Endothelial cell of umbilical vein (primary cell): Measurements from ENCODE around the gene NF1. TPM values are rescaled to one million over a fixed set of nuclear protein-coding genes. Genes with fewer than 3 reads are reported as not detected.

ENCODE experiments used
- BruUV-seq: library from RNA; stranded (reverse); fragments of 400-500 nt; replicated peaks from 2 replicates; lab custom pipeline; 2021; lab: Mats Ljungman, UMichigan
- CTCF ChIA-PET: fragments of 300-600, 350-600 bp; sonication (Branson Sonifier 250); formaldehyde crosslinking; loops from one replicate; lab custom pipeline; 2021; ENCODE audit warnings: antibody characterized with exemption, inconsistent platforms; lab: Charles Lee
- POLR2A ChIA-PET: fragments of 300-600, 350-600 bp; sonication (Branson Sonifier 250); formaldehyde crosslinking; loops from one replicate; lab custom pipeline; 2021; ENCODE audit warnings: antibody characterized with exemption, inconsistent platforms; lab: Charles Lee
- DNase-seq: peaks from one replicate; pipeline ENCODE4 v3.0.0-alpha.2; 2011; ENCODE audit warnings: low read depth, low spot score
- FAIRE-seq: peaks from 2 replicates; lab custom pipeline; 2011; peaks lifted over from hg19 to GRCh38; lab: Jason Lieb, UNC
- H2AFZ ChIP-seq: 2 replicates; pipeline ENCODE4 v1.6.0; 2012; ENCODE audit warnings: low read depth, low read length, control low read depth, inconsistent platforms
- H3K27ac ChIP-seq: 2 replicates; pipeline ENCODE4 v1.5.1; 2011; ENCODE audit warnings: low read depth, mild to moderate bottlenecking, control low read depth, low read length, moderate library complexity; ENCODE audit not compliant: insufficient read depth
- H3K27me3 ChIP-seq, 2 experiments: 2 replicates each; pipeline versions ENCODE4 v1.6.0 to v1.6.1; 2011; ENCODE audit warnings: low read length in 2 of 2, mixed read lengths in 1 of 2; ENCODE audit not compliant: control insufficient read depth in 2 of 2, insufficient read depth in 2 of 2
- H3K36me3 ChIP-seq, 2 experiments: 2 replicates in 1 of 2; 3 replicates in 1 of 2; pipeline ENCODE4 v1.5.1; 2011; ENCODE audit warnings: low read length in 2 of 2, mild to moderate bottlenecking in 1 of 2, moderate library complexity in 1 of 2; ENCODE audit not compliant: control insufficient read depth in 2 of 2, insufficient read depth in 2 of 2; ENCODE audit errors: extremely low read depth in 1 of 2
- H3K4me1 ChIP-seq: 3 replicates; pipeline ENCODE4 v1.5.1; 2011; ENCODE audit warnings: mild to moderate bottlenecking, low read length; ENCODE audit not compliant: control insufficient read depth, insufficient read depth; ENCODE audit errors: extremely low read depth
- H3K4me2 ChIP-seq: 2 replicates; pipeline ENCODE4 v1.6.1; 2011; ENCODE audit warnings: low read length, control low read depth, mixed read lengths; ENCODE audit not compliant: insufficient read depth
- H3K4me3 ChIP-seq, 3 experiments: fragments of 200-600 bp in 1 of 3; sonication (generic), shearing (Covaris generic) in 1 of 3; replicated peaks in 1 of 3; 2 replicates each; pipeline ENCODE4 v1.5.1; 2011 to 2016; ENCODE audit warnings: control low read depth in 3 of 3, low read length in 3 of 3, mild to moderate bottlenecking in 2 of 3, inconsistent platforms in 1 of 3, low read depth in 1 of 3, moderate library complexity in 1 of 3; ENCODE audit not compliant: insufficient read depth in 1 of 3
- H3K79me2 ChIP-seq: 2 replicates; pipeline ENCODE4 v1.6.0; 2012; ENCODE audit warnings: low read length, inconsistent platforms; ENCODE audit not compliant: control insufficient read depth, insufficient read depth
- H3K9ac ChIP-seq: replicated peaks from 2 replicates; pipeline ENCODE3; 2011; ENCODE audit warnings: low read length, control low read depth; ENCODE audit not compliant: insufficient read depth; ENCODE audit errors: extremely low read depth
- H3K9me1 ChIP-seq: replicated peaks from 3 replicates; pipeline ENCODE4 v1.6.0; 2011; ENCODE audit warnings: mild to moderate bottlenecking, low read length; ENCODE audit not compliant: control insufficient read depth, insufficient read depth; ENCODE audit errors: extremely low read depth
- H3K9me3 ChIP-seq: replicated peaks from 2 replicates; pipeline ENCODE4 v1.5.1; 2012; ENCODE audit warnings: low read length, inconsistent platforms; ENCODE audit not compliant: control insufficient read depth, insufficient read depth
- H4K20me1 ChIP-seq: replicated peaks from 2 replicates; pipeline ENCODE3; 2011; ENCODE audit warnings: mild to moderate bottlenecking, low read length; ENCODE audit not compliant: control insufficient read depth, insufficient read depth; ENCODE audit errors: extremely low read depth
- EZH2 ChIP-seq: IDR thresholded peaks from 2 replicates; pipeline ENCODE4 v1.6.1; 2012; ENCODE audit warnings: borderline replicate concordance, low read depth, mild to moderate bottlenecking, moderate library complexity, low read length, inconsistent platforms; ENCODE audit not compliant: severe bottlenecking
- FOS ChIP-seq: IDR thresholded peaks from 2 replicates; pipeline ENCODE4 v1.6.1; 2011; ENCODE audit warnings: mild to moderate bottlenecking, low read length, moderate library complexity, borderline replicate concordance; ENCODE audit not compliant: insufficient read depth
- GATA2 ChIP-seq: IDR thresholded peaks from 2 replicates; pipeline ENCODE4 v1.7.0; 2011; ENCODE audit warnings: low read depth, mild to moderate bottlenecking, moderate library complexity, mixed read lengths, low read length; ENCODE audit not compliant: insufficient read length, insufficient read depth
- JUN ChIP-seq: IDR thresholded peaks from 2 replicates; pipeline ENCODE4 v1.6.1; 2011; ENCODE audit warnings: borderline replicate concordance, low read depth; ENCODE audit not compliant: insufficient read length, insufficient read depth
- MYC ChIP-seq: IDR thresholded peaks from one replicate; pipeline ENCODE4 v1.6.1; 2011; ENCODE audit warnings: mild to moderate bottlenecking, low read depth, low read length
- POLR2A ChIP-seq: IDR thresholded peaks from 2 replicates; pipeline ENCODE4 v1.6.1; 2012; ENCODE audit warnings: low read depth, mild to moderate bottlenecking, control low read depth, low read length
- POLR2AphosphoS5 ChIP-seq: IDR thresholded peaks from 2 replicates; pipeline ENCODE4 v1.6.1; 2012; ENCODE audit warnings: low read depth, mild to moderate bottlenecking, control low read depth, low read length, moderate library complexity; ENCODE audit not compliant: insufficient read depth
- dilution Hi-C: fragments of 300-500 bp; cut with MboI; formaldehyde crosslinking; loops from one replicate; pipeline ENCODE4 v1.15.0; 2019; ENCODE audit warnings: low sequenced_read_pairs; ENCODE audit not compliant: extremely low pct_ligation_motif_present
- intact Hi-C: fragments of 100-400 bp; cut with micrococcal nuclease; formaldehyde crosslinking; loops from one replicate; pipeline ENCODE4 v1.10.0; 2022
- polyA plus RNA-seq, 4 experiments: library from polyadenylated mRNA; depleted of rRNA in 3 of 4; stranded (reverse) in 3 of 4; unstranded in 1 of 4; fragments of >200 nt; gene quantifications; 2 replicates each; pipeline versions ENCODE4 v1.2.1 to v1.2.3, GENCODE V29; 2011 to 2012; ENCODE audit warnings: missing spikeins in 1 of 4
- total RNA-seq: library from RNA; stranded (reverse); gene quantifications from 2 replicates; pipeline ENCODE4 v1.2.3, GENCODE V29; 2021
- TF ChIP-seq, protein P1 (sequence below): IDR thresholded peaks from 2 replicates; pipeline ENCODE4 v1.6.1; 2011; ENCODE audit not compliant: insufficient read depth, insufficient read length
- TF ChIP-seq, protein P2 (sequence below), 2 donors: IDR thresholded peaks; 1 replicate in 1 of 2; 2 replicates in 1 of 2; pipeline ENCODE4 v1.5.1; 2011; ENCODE audit warnings: low read length in 2 of 2, mild to moderate bottlenecking in 2 of 2, moderate library complexity in 2 of 2, control low read depth in 1 of 2, inconsistent platforms in 1 of 2, low read depth in 1 of 2; ENCODE audit not compliant: insufficient read depth in 1 of 2; ENCODE audit errors: extremely low read depth in 1 of 2

Gene NF1
- total and polyA plus RNA-seq, 2 donors (not counting 3 experiments of a cell fraction or from before 2014, with no cell fraction given) = 13.7 to 42.4 TPM

DNA sequence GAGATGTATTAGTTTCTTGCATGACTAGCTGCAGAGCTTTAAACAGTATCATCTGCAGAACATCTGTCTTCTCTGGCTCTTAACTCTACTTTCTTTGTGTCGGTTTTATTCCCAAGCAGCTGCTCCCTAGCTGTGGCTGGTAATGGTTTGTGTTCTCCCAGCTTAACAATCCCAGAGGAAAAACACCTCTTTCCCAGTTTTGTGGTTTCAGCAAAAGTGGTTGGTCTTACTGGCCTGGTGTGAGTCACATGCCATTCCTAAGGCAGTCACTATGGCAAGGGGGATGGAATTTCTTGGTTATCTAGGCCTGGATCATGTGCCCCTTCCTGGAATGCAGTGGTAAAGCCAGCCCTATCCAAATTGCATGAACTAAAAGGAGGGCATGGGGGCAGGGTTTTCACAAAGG, 174.8 kb downstream of the NF1 start:
- H3K9me1 ChIP-seq = no peaks in the 10 kb centered on the region
- dilution Hi-C loops (no loop called here), intact Hi-C loops (loop anchor here (5.0 kb wide), 1 partner anchor 43 kb away; the partner anchor contains the start of gene EVI2B)
- POLR2A ChIA-PET = no interaction called here
- H3K9ac ChIP-seq = no peak overlapping the region
- H3K27me3 ChIP-seq = no peaks in the 10 kb centered on the region
- peak; percentile 73 for FAIRE-seq
- peak overlapping the region; percentile 58 for H3K4me2 ChIP-seq
- H3K4me3 ChIP-seq = no peak overlapping the region
- CTCF ChIA-PET = interaction anchor here (1.0 to 1.5 kb wide), 7 partner anchors 9 to 50 kb away, joined by 3 to 9 read pairs (median 3); no protein-coding TSS in a partner anchor
- peak; percentile 42 for TF ChIP-seq POLR2AphosphoS5
- peak; percentile 97 for TF ChIP-seq GATA2
- TF ChIP-seq, protein P1, sequence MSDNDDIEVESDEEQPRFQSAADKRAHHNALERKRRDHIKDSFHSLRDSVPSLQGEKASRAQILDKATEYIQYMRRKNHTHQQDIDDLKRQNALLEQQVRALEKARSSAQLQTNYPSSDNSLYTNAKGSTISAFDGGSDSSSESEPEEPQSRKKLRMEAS = peak; percentile 56
- no peak for TF ChIP-seq JUN
- peak; percentile 78 for TF ChIP-seq FOS
- TF ChIP-seq MYC = no peak
- peak overlapping the region; percentile 61 for H3K27ac ChIP-seq
- peak; percentile 88 for DNase-seq
- no peaks in the 10 kb centered on the region for H3K9me3 ChIP-seq
- BruUV-seq = no TSS peak
- H3K4me1 ChIP-seq = peaks cover 21% of the 10 kb centered on the region
- peaks cover 3 to 6% of the 10 kb centered on the region in 2 experiments for H3K36me3 ChIP-seq
- H3K79me2 ChIP-seq = no peaks in the 10 kb centered on the region
- H2AFZ ChIP-seq = no peak overlapping the region
- no peaks in the 10 kb centered on the region for H4K20me1 ChIP-seq

DNA sequence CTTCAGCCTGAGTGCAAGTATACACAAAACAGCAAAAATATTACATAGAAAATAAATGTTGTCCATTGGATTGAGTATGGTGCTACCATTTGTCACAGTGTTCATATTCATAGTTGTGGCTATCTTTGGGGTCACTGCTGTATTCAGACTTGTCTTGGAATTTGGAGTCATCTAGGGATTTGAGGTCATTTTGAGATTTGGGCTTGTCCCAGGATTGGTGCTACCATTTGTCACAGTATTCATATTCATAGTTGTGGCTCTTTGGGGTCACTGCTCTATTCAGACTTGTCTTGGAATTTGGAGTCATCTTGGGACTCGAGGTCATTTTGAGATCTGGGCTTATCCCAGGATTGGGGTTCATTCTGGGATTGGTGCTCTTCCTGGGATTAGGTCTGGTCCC, 177.5 kb downstream of the NF1 start:
- Histone ChIP-seq H2AFZ (no peak overlapping the region), H3K4me3 (no peak overlapping the region), H3K9ac (no peak overlapping the region), H3K27ac (no peak overlapping the region), H3K9me1 (no peaks in the 10 kb centered on the region), H4K20me1 (no peaks in the 10 kb centered on the region), H3K4me2 (no peak overlapping the region), H3K36me3 (peaks cover under 1 to 4% of the 10 kb centered on the region in 2 experiments), H3K9me3 (no peaks in the 10 kb centered on the region), H3K4me1 (peaks cover 21% of the 10 kb centered on the region), H3K79me2 (no peaks in the 10 kb centered on the region), H3K27me3 (no peaks in the 10 kb centered on the region)
- dilution Hi-C loops (no loop called here), intact Hi-C loops (no loop called here)
- no TSS peak for BruUV-seq
- DNase-seq (no peak), FAIRE-seq (no peak)
- ChIA-PET CTCF (no interaction called here), POLR2A (no interaction called here)
- TF ChIP-seq POLR2A = no peak
- no peak for TF ChIP-seq FOS
- no peak for TF ChIP-seq JUN
- TF ChIP-seq POLR2AphosphoS5 = no peak
- no peak for TF ChIP-seq GATA2
- TF ChIP-seq, protein P2, sequence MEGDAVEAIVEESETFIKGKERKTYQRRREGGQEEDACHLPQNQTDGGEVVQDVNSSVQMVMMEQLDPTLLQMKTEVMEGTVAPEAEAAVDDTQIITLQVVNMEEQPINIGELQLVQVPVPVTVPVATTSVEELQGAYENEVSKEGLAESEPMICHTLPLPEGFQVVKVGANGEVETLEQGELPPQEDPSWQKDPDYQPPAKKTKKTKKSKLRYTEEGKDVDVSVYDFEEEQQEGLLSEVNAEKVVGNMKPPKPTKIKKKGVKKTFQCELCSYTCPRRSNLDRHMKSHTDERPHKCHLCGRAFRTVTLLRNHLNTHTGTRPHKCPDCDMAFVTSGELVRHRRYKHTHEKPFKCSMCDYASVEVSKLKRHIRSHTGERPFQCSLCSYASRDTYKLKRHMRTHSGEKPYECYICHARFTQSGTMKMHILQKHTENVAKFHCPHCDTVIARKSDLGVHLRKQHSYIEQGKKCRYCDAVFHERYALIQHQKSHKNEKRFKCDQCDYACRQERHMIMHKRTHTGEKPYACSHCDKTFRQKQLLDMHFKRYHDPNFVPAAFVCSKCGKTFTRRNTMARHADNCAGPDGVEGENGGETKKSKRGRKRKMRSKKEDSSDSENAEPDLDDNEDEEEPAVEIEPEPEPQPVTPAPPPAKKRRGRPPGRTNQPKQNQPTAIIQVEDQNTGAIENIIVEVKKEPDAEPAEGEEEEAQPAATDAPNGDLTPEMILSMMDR (IDR thresholded peaks at IDR 0.05; ENCODE audit: extremely low read depth in 1 of 2, insufficient read depth in 1 of 2, low read depth in 1 of 2, low read length in 2 of 2) = no peak
- TF ChIP-seq EZH2 = no peak
- TF ChIP-seq, protein P1 = no peak
- no peak for TF ChIP-seq MYC
